ENCODE measurements around the gene NPHP4.
"Not testable (repeated sequence)": the region's sequence is repeated elsewhere in the genome, so short reads cannot be mapped to it uniquely, and the experiment has no call there.

Gene NPHP4

DNA sequence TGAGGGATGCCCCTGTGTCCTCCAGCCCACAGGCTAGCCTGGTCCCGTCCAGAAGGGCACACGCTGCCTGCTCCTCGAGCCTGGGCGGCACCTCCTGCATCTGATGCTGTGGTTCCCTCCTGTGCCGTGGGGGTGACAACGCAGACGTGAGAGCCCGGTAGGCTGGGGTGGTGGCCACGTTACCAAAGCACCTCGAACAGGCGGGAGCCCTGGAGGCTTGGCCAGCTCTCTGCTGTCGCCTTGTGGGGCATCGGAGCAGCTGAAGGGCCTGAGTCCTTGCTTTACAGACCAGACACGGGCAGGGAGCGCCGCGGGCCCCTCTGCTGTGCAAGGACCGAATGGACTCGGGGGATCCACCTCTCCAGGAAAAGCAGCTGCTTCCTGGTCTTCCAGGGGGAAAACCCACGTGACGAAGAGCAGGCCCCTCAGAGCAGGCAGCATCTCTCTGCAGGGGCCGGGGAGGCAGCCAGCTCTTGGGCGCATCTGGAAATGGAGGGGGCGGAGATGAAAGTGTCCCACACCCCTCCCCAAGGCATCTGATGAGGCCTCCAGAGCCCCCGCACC lies 133.3 kb downstream of the NPHP4 start:
- Mint-ChIP-seq H3K27me3 (no peaks in the 10 kb centered on the region), H3K9me3 (no peaks in the 10 kb centered on the region), H3K36me3 (ENCODE audit: insufficient read depth) (peaks cover 2% of the 10 kb centered on the region), H3K27ac (ENCODE audit: low read depth) (no peak overlapping the region), H3K4me1 (no peaks in the 10 kb centered on the region), H3K4me3 (no peak overlapping the region)
- ATAC-seq (replicated peaks; ENCODE audit: extremely low read depth, poor library complexity, severe bottlenecking) (no peak), DNase-seq (ENCODE audit: low spot score in 2 of 2) (no peak)

DNA sequence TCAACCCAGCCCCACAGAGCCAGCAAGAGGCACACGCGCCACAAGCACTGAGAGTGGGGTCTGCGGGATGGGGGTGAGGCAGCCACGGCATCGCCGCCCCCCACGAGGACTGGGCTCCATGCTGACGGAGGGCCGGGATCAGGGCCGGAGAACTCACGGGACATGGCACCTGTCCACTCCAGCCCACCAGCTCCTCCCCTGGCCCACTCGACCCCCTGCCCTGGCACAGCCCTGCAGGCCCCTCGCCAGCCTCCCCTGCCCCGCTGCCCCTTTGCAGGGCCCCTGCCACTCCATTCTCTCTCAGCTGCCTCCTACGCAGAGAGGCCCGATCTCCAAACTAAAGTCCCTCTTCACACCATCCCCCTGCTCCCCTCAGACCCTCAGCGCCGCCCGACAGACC lies 134.0 kb downstream of the NPHP4 start:
- H3K36me3 Mint-ChIP-seq (ENCODE audit: insufficient read depth), result peaks cover 2% of the 10 kb centered on the region
- no peak for DNase-seq (ENCODE audit: low spot score in 2 of 2)
- H3K27me3 Mint-ChIP-seq, result no peaks in the 10 kb centered on the region
- H3K4me3 Mint-ChIP-seq, result no peak overlapping the region
- no peak for ATAC-seq (replicated peaks; ENCODE audit: extremely low read depth, poor library complexity, severe bottlenecking)
- H3K27ac Mint-ChIP-seq (ENCODE audit: low read depth), result no peak overlapping the region
- no peaks in the 10 kb centered on the region for H3K4me1 Mint-ChIP-seq
- H3K9me3 Mint-ChIP-seq, result no peaks in the 10 kb centered on the region

DNA sequence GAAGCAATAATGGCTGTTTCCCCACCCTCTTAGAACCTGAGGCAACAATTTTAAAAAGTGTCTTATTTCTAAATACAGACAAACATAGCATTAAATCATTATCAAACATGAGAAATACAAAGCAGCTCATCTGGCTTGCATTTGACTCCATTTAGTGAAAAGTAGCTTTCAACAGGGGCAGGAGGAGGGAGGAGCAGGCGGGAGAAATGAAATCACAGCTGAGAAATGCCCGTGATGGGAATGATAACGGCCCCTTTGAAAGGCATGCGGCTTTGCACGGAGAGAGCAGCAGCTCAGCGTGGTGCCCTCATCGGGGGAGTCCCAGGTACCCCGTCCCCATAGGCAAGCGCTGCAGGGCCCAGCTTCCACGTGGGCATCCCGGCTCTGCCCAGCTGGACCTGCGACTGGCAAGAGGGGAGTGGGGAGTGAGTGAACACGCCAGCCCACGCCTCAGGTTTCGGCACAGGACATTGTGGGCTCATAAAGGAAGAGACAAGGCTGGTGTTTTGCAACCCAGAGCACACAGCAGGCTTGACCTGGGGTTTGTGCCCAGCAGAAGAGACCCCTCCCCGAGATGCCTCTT lies 134.6 kb downstream of the NPHP4 start:
- Mint-ChIP-seq H3K27me3 (peaks cover 5% of the 10 kb centered on the region), H3K36me3 (ENCODE audit: insufficient read depth) (peaks cover 2% of the 10 kb centered on the region), H3K9me3 (no peaks in the 10 kb centered on the region), H3K4me1 (no peaks in the 10 kb centered on the region), H3K4me3 (no peak overlapping the region), H3K27ac (ENCODE audit: low read depth) (no peak overlapping the region)
- DNase-seq (ENCODE audit: low spot score in 2 of 2), result no peak
- ATAC-seq (replicated peaks; ENCODE audit: extremely low read depth, poor library complexity, severe bottlenecking), result no peak

DNA sequence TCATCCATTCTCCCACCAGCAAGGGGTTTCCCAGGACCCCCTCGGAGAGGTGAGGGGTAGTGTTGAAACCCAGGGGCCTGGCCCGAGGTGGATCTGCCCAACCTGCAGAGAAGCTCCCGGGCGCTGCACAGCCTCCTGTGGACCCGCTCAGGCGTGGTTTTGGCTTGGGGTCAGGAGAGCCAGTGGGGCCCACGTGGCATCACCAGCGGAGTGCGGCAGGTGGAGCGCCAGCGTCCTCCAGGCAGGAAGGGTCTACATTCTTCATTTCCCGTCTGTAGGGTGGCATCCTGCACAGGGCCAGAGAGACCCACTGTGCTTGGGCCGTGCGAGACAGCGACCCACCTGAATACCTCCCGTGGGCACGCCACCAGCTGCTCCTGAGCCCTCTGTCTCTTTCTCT lies 135.2 kb downstream of the NPHP4 start:
- Mint-ChIP-seq H3K27me3 (peaks cover 11% of the 10 kb centered on the region), H3K27ac (ENCODE audit: low read depth) (no peak overlapping the region), H3K36me3 (ENCODE audit: insufficient read depth) (peaks cover 2% of the 10 kb centered on the region), H3K4me3 (no peak overlapping the region), H3K4me1 (no peaks in the 10 kb centered on the region), H3K9me3 (no peaks in the 10 kb centered on the region)
- DNase-seq (ENCODE audit: low spot score in 2 of 2), result no peak
- no peak for ATAC-seq (replicated peaks; ENCODE audit: extremely low read depth, poor library complexity, severe bottlenecking)

DNA sequence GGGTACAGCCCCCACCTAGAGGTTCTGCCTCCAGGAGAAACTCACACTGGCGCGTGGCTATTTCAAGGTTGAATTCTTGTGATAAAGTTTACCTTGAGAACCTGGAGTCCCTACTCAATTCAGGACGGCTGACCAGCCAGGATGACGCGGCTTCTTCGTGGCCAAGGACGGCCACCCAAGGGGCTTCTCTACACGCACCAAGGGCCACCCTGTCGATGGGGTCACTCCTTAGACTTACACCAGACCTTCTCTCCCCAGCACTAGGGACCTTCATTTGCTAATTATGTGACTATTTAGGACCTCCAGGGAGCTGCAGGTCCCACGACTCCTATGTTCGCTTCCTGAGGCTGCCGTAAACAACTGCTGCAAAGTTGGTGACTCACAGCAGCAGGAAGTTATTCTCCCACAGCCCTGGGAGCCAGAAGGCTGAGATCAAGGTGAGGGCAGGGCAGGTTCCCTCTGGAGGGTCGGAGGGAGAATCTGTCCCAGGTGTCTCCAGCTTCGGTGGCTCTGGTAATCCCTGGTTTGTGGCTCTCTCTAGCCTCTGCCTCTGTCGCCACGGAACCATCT lies 135.9 kb downstream of the NPHP4 start:
- Mint-ChIP-seq H3K4me3 (no peak overlapping the region), H3K27me3 (peaks cover 18% of the 10 kb centered on the region), H3K4me1 (no peaks in the 10 kb centered on the region), H3K27ac (ENCODE audit: low read depth) (no peak overlapping the region), H3K9me3 (no peaks in the 10 kb centered on the region), H3K36me3 (ENCODE audit: insufficient read depth) (peaks cover 2% of the 10 kb centered on the region)
- no peak for DNase-seq (ENCODE audit: low spot score in 2 of 2)
- no peak for ATAC-seq (replicated peaks; ENCODE audit: extremely low read depth, poor library complexity, severe bottlenecking)

DNA sequence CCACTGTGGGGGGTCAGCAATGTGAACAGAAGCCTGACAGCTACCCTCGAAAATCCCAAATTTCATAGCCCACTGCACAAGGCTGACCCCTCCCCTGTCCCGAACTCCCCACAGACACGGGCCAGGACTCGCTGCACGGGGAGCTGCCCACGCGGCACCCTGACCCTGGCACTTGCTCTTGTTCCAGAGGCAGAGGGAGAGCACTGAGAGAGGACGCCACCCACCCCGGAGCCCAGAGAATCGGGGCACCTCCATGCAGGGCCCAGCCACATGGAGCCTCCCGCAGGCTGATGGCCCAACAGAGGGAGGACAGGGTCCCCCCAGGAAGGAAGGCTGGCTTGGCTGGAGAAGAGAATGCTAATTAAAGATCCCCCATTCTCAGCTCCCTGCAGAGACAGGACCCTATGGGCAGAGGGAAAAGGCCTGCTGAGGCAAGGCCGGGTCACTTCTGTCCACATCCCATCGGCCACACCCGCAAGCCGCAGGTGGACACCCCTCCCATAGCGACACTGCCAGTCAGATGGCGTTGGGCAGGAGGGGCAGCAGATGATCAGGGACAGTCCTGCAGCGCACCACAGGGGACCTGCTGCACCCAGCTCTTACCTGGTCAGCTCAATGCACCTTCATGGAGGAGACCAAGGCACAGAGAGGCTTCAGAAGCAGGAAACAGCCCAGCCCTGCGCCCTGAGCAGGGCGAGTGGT lies 136.9 kb downstream of the NPHP4 start:
- Mint-ChIP-seq H3K4me1 (no peaks in the 10 kb centered on the region), H3K4me3 (no peak overlapping the region), H3K27me3 (peaks cover 18% of the 10 kb centered on the region), H3K36me3 (ENCODE audit: insufficient read depth) (peaks cover 2% of the 10 kb centered on the region), H3K9me3 (no peaks in the 10 kb centered on the region), H3K27ac (ENCODE audit: low read depth) (no peak overlapping the region)
- no peak for ATAC-seq (replicated peaks; ENCODE audit: extremely low read depth, poor library complexity, severe bottlenecking)
- no peak for DNase-seq (ENCODE audit: low spot score in 2 of 2)

DNA sequence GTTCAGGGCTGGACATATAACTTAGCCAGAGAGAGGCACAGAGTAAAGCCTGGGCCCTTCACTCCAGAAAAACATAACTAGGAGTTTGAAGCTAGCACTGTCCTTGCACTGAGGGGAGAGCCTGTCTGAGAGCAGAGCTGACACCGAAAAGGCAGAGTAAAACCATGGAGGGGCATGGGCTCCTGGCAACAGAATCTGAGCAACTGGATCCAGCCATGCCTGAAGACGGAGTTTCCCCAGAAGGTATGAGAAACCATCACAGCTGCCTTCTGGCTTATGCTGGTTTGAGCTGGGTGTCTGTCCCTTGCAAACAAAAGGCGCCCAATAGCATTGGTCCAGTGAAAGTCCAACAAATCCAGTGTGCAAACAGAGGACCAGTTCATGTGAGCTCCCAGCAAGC lies 137.5 kb downstream of the NPHP4 start:
- ATAC-seq (replicated peaks; ENCODE audit: extremely low read depth, poor library complexity, severe bottlenecking), result no peak
- H3K4me3 Mint-ChIP-seq, result no peak overlapping the region
- H3K4me1 Mint-ChIP-seq, result no peaks in the 10 kb centered on the region
- no peak overlapping the region for H3K27ac Mint-ChIP-seq (ENCODE audit: low read depth)
- peaks cover 18% of the 10 kb centered on the region for H3K27me3 Mint-ChIP-seq
- peaks cover 2% of the 10 kb centered on the region for H3K36me3 Mint-ChIP-seq (ENCODE audit: insufficient read depth)
- no peak for DNase-seq (ENCODE audit: low spot score in 2 of 2)
- H3K9me3 Mint-ChIP-seq, result no peaks in the 10 kb centered on the region

DNA sequence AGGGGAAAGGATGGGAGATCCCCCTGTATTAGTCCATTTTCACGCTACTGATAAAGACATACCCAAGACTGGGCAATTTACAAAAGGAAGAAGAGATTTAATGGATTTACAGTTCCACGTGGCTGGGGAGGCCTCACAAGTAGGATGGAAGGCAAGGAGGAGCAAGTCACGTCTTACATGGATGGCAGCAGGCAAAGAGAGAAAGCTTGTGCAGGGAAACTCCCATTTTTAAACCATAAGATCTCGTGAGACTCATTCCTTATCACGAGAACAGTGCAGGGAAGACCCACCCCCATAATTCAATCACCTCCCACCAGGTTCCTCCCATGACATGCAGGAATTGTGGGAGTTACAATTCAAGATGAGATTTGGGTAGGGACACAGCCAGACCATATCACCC lies 138.4 kb downstream of the NPHP4 start:
- H3K4me1 Mint-ChIP-seq; H3K36me3 Mint-ChIP-seq (ENCODE audit: insufficient read depth); H3K27ac Mint-ChIP-seq (ENCODE audit: low read depth); H3K9me3 Mint-ChIP-seq; H3K4me3 Mint-ChIP-seq; ATAC-seq (replicated peaks; ENCODE audit: extremely low read depth, poor library complexity, severe bottlenecking); DNase-seq (ENCODE audit: low spot score in 2 of 2): not testable (repeated sequence)
- peaks cover 18% of the 10 kb centered on the region for H3K27me3 Mint-ChIP-seq

DNA sequence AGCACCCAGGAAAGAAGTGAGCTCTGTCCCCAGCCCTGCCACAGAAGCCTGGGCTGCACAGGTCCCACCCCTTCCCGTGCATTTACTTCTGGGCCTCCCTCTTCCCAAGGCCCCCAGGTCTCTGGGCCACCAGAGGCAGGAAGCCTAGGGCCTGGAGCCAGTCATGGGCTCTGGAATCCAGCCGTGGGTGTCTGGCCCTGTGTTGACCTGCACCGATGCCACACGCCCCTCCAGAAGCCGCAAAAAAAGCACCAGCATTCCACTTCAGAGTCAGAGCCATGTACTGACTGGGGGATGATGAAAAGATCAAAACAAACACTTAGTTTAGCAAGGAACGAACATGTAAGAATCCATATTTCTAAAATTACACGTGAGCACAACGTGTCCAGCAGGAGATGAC lies 141.7 kb downstream of the NPHP4 start:
- Mint-ChIP-seq H3K4me1 (no peaks in the 10 kb centered on the region), H3K36me3 (ENCODE audit: insufficient read depth) (peaks cover 2% of the 10 kb centered on the region), H3K4me3 (no peak overlapping the region), H3K27ac (ENCODE audit: low read depth) (no peak overlapping the region), H3K9me3 (no peaks in the 10 kb centered on the region), H3K27me3 (peaks cover 40% of the 10 kb centered on the region)
- DNase-seq (ENCODE audit: low spot score in 2 of 2), result no peak
- no peak for ATAC-seq (replicated peaks; ENCODE audit: extremely low read depth, poor library complexity, severe bottlenecking)

DNA sequence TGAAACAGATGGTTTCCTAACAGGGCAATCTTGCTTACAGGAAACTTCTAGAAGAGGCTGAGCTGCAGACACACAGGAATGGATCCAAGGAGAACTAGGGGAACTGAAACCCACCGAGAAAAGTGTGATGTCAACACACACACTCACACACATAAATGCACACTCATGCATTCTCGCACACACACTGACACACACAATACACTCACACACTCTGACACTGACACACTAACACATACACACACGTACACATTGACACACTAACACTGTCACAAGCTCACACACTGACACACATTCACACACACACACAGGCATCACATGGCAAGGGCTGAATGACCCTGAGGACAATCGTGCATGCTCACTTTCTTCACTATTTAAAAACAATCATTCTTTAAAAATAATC lies 142.7 kb downstream of the NPHP4 start:
- H3K27ac Mint-ChIP-seq (ENCODE audit: low read depth), result no peak overlapping the region
- H3K9me3 Mint-ChIP-seq, result no peaks in the 10 kb centered on the region
- ATAC-seq (replicated peaks; ENCODE audit: extremely low read depth, poor library complexity, severe bottlenecking) (no peak), DNase-seq (ENCODE audit: low spot score in 2 of 2) (no peak)
- peaks cover 45% of the 10 kb centered on the region for H3K27me3 Mint-ChIP-seq
- H3K4me1 Mint-ChIP-seq, result no peaks in the 10 kb centered on the region
- no peak overlapping the region for H3K4me3 Mint-ChIP-seq
- H3K36me3 Mint-ChIP-seq (ENCODE audit: insufficient read depth), result no peaks in the 10 kb centered on the region

DNA sequence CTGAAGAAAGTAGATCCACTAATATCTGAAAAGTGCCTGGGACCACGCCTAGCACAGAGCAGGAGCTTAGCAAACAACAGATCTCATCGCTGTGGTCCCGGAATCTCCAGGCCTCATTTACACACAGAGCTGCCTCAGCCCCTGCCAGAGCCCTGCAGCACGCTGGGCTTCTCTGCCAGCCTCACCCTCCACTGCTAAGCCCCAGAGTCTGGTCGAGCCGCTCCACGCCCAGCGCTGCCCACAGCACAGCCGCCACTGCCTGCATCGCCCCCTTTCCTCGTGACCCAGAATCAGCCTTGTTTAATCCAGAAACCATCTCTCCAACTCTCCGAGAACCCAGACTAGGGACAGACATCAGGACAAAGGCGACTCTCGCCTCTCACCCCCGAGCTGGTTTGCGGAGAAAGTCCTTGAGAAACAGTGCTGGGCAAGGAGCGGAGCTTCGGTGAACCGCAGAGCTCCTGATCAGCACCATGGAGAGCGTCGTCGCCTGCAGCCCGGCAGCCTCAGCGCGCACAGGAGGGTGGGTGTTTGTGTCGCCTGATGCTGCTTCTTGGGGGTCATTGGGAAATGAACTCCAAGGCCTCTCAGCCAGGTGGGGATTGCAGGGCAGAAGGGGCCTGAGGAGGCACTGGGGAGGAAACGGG lies 145.1 kb downstream of the NPHP4 start:
- DNase-seq (ENCODE audit: low spot score in 2 of 2) (no peak), ATAC-seq (replicated peaks; ENCODE audit: extremely low read depth, poor library complexity, severe bottlenecking) (no peak)
- Mint-ChIP-seq H3K4me1 (no peaks in the 10 kb centered on the region), H3K27ac (ENCODE audit: low read depth) (no peak overlapping the region), H3K27me3 (peaks cover 57% of the 10 kb centered on the region), H3K36me3 (ENCODE audit: insufficient read depth) (no peaks in the 10 kb centered on the region), H3K4me3 (no peak overlapping the region), H3K9me3 (no peaks in the 10 kb centered on the region)

DNA sequence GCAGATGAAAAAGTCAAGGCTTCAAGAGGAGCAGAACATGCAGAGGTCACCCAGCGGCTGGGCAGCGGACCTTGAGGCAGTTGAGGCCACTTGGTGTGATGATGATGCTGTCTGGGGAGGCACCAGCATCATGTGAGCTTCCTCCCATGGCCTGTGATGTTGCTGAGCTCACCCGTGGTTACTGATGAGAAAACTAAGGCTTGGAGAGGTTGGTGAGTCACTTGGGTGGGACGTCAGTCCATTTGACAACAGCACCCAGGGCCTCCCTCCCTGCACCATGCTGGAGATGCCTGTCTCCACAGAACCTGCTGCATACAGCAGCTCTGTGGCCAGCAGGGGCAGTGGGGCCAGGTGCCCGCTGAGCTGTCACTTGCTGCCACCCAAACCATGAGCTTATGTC lies 146.8 kb downstream of the NPHP4 start:
- Mint-ChIP-seq H3K27me3 (peaks cover 51% of the 10 kb centered on the region), H3K4me1 (no peaks in the 10 kb centered on the region), H3K27ac (ENCODE audit: low read depth) (no peak overlapping the region), H3K4me3 (no peak overlapping the region), H3K9me3 (no peaks in the 10 kb centered on the region), H3K36me3 (ENCODE audit: insufficient read depth) (no peaks in the 10 kb centered on the region)
- no peak for ATAC-seq (replicated peaks; ENCODE audit: extremely low read depth, poor library complexity, severe bottlenecking)
- no peak for DNase-seq (ENCODE audit: low spot score in 2 of 2)

DNA sequence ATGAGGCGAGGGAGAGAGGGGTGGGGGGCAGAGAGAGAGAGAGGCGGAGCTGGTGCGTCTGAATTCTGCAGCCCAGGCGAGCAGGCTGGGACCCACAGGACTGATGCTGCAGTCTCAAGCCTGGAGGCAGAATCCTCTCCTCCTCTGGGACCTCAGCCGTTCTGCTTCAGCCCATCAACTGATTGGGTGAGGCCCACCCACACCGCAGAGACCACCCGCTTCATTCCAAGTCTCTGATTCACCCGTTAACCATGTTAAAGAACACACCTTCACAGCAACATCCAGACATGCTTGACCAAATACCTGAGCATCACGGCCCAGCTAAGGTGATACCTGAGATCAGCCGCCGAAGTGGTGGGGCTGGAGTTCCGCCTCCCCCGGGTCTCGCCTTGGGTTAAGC lies 147.8 kb downstream of the NPHP4 start:
- Mint-ChIP-seq H3K4me3 (no peak overlapping the region), H3K4me1 (no peaks in the 10 kb centered on the region), H3K36me3 (ENCODE audit: insufficient read depth) (no peaks in the 10 kb centered on the region), H3K27me3 (peaks cover 57% of the 10 kb centered on the region), H3K9me3 (no peaks in the 10 kb centered on the region), H3K27ac (ENCODE audit: low read depth) (no peak overlapping the region)
- ATAC-seq (replicated peaks; ENCODE audit: extremely low read depth, poor library complexity, severe bottlenecking), result no peak
- DNase-seq (ENCODE audit: low spot score in 2 of 2), result no peak

All from central memory CD8-positive, alpha-beta T cell (primary cell).